Measurements from ENCODE around the gene VDAC1. TPM values are rescaled to one million over a fixed set of nuclear protein-coding genes. Genes with fewer than 3 reads are reported as not detected.

The VDAC1 gene
- total and polyA plus RNA-seq, 4 experiments from 2014 or later = 45.1 to 103 (median 73.3) TPM

- H3K27me3 Mint-ChIP-seq = no peaks in the 10 kb centered on the region
- H3K4me3 Mint-ChIP-seq = no peak overlapping the region
- POLR2A ChIA-PET (ENCODE audit: partially characterized antibody) = no interaction called here
- H3K36me3 Mint-ChIP-seq = no peaks in the 10 kb centered on the region
- Histone ChIP-seq H3K27me3 (ENCODE audit: insufficient read depth, low read length) (no peaks in the 10 kb centered on the region), H3K36me3 (ENCODE audit: insufficient read depth, low read length) (no peaks in the 10 kb centered on the region), H3K4me1 (ENCODE audit: insufficient read depth, low read length) (peaks cover 21% of the 10 kb centered on the region), H3K27ac (ENCODE audit: low read depth, low read length) (no peak overlapping the region), H3K9me3 (ENCODE audit: control insufficient read depth in 1 of 2, low read length in 2 of 2) (no peaks in the 10 kb centered on the region), H3K4me3 (ENCODE audit: low read length in 2 of 2) (no peak overlapping the region)
- H3K27ac Mint-ChIP-seq = peak overlapping the region in 3 of 7 donors; percentile 9 to 73 (median 59)
- H3K9me3 Mint-ChIP-seq = no peaks in the 10 kb centered on the region
- CTCF ChIA-PET (ENCODE audit: partially characterized antibody) = no interaction called here
- H3K4me1 Mint-ChIP-seq = peaks cover 11 to 34% (median 18%) of the 10 kb centered on the region in 4 donors
- intact Hi-C loops (cut with micrococcal nuclease) = no loop called here
- no peak for DNase-seq
Observed at GRCh38 chr5:133931546-133931945, 73.2 kb downstream of the VDAC1 start.

GRCh38 chr5:133930813-133931090 is 74.0 kb downstream of the VDAC1 start:
- POLR2A ChIA-PET (ENCODE audit: partially characterized antibody) = interaction anchor here (0.5 to 1.2 kb wide), 3 partner anchors 9 to 833 kb away, joined by 3 read pairs; no protein-coding TSS in a partner anchor
- no peaks in the 10 kb centered on the region for H3K9me3 Mint-ChIP-seq
- H3K27ac Mint-ChIP-seq = peak overlapping the region; percentile 70 to 96 (median 93)
- no peaks in the 10 kb centered on the region for H3K27me3 ChIP-seq (ENCODE audit: insufficient read depth, low read length)
- no peaks in the 10 kb centered on the region for H3K9me3 ChIP-seq (ENCODE audit: control insufficient read depth in 1 of 2, low read length in 2 of 2)
- intact Hi-C loops (cut with micrococcal nuclease) = no loop called here
- CTCF ChIA-PET (ENCODE audit: partially characterized antibody) = interaction anchor here (1.6 kb wide), 1 partner anchor 49 kb away, joined by 5 read pairs; no protein-coding TSS in a partner anchor
- peaks cover 21% of the 10 kb centered on the region for H3K4me1 ChIP-seq (ENCODE audit: insufficient read depth, low read length)
- peak overlapping the region; percentile 83 to 94 (median 89) for H3K4me3 Mint-ChIP-seq
- DNase-seq = no peak
- peaks cover 11 to 34% (median 18%) of the 10 kb centered on the region in 4 donors for H3K4me1 Mint-ChIP-seq
- peak overlapping the region; percentile 49 to 55 for H3K4me3 ChIP-seq (ENCODE audit: low read length in 2 of 2)
- H3K27me3 Mint-ChIP-seq = no peaks in the 10 kb centered on the region
- H3K27ac ChIP-seq (ENCODE audit: low read depth, low read length) = peak overlapping the region; percentile 50
- no peaks in the 10 kb centered on the region for H3K36me3 ChIP-seq (ENCODE audit: insufficient read depth, low read length)
- no peaks in the 10 kb centered on the region for H3K36me3 Mint-ChIP-seq

GRCh38 chr5:133930061-133930812 is 74.5 kb downstream of the VDAC1 start:
- ChIA-PET CTCF (ENCODE audit: partially characterized antibody) (interaction anchor here (1.6 kb wide), 1 partner anchor 50 kb away, joined by 5 read pairs; no protein-coding TSS in a partner anchor), POLR2A (ENCODE audit: partially characterized antibody) (interaction anchor here (0.5 to 1.2 kb wide), 2 partner anchors 8 to 834 kb away, joined by 3 read pairs; no protein-coding TSS in a partner anchor)
- Histone ChIP-seq H3K36me3 (ENCODE audit: insufficient read depth, low read length) (no peaks in the 10 kb centered on the region), H3K4me3 (ENCODE audit: low read length in 2 of 2) (peak overlapping the region; percentile 49 to 55), H3K9me3 (ENCODE audit: control insufficient read depth in 1 of 2, low read length in 2 of 2) (no peaks in the 10 kb centered on the region), H3K27ac (ENCODE audit: low read depth, low read length) (peak overlapping the region; percentile 50), H3K27me3 (ENCODE audit: insufficient read depth, low read length) (no peaks in the 10 kb centered on the region), H3K4me1 (ENCODE audit: insufficient read depth, low read length) (peaks cover 21% of the 10 kb centered on the region)
- peak; percentile 57 to 66 (median 63) for DNase-seq
- Mint-ChIP-seq H3K9me3 (no peaks in the 10 kb centered on the region), H3K36me3 (no peaks in the 10 kb centered on the region), H3K4me1 (peaks cover 11 to 34% (median 18%) of the 10 kb centered on the region in 4 donors), H3K4me3 (peak overlapping the region; percentile 83 to 94 (median 89)), H3K27ac (peak overlapping the region; percentile 70 to 96 (median 93)), H3K27me3 (peaks cover 0 to under 1% of the 10 kb centered on the region in 2 donors)
- intact Hi-C loops (cut with micrococcal nuclease) = no loop called here

- CTCF ChIA-PET (ENCODE audit: partially characterized antibody) = interaction anchor here (0.7 kb wide), 1 partner anchor 368 kb away, joined by 3 read pairs; no protein-coding TSS in a partner anchor
- peak overlapping the region in 2 of 8 donors; percentile 25 to 83 for H3K4me3 Mint-ChIP-seq
- no peak overlapping the region for H3K4me3 ChIP-seq (ENCODE audit: low read length in 2 of 2)
- H3K36me3 Mint-ChIP-seq = no peaks in the 10 kb centered on the region
- H3K27ac ChIP-seq (ENCODE audit: low read depth, low read length) = no peak overlapping the region
- no peaks in the 10 kb centered on the region for H3K9me3 ChIP-seq (ENCODE audit: control insufficient read depth in 1 of 2, low read length in 2 of 2)
- POLR2A ChIA-PET (ENCODE audit: partially characterized antibody) = no interaction called here
- intact Hi-C loops (cut with micrococcal nuclease) = no loop called here
- peaks cover 0 to 5% of the 10 kb centered on the region in 2 donors for H3K27me3 Mint-ChIP-seq
- H3K4me1 ChIP-seq (ENCODE audit: insufficient read depth, low read length) = peaks cover 21% of the 10 kb centered on the region
- no peaks in the 10 kb centered on the region for H3K36me3 ChIP-seq (ENCODE audit: insufficient read depth, low read length)
- peaks cover 11 to 34% (median 18%) of the 10 kb centered on the region in 4 donors for H3K4me1 Mint-ChIP-seq
- no peaks in the 10 kb centered on the region for H3K9me3 Mint-ChIP-seq
- H3K27me3 ChIP-seq (ENCODE audit: insufficient read depth, low read length) = no peaks in the 10 kb centered on the region
- peak overlapping the region; percentile 38 to 96 (median 74) for H3K27ac Mint-ChIP-seq
- no peak for DNase-seq
Observed at GRCh38 chr5:133928587-133929393, 76.0 kb downstream of the VDAC1 start.

GRCh38 chr5:133927300-133928180 is 77.2 kb downstream of the VDAC1 start:
- DNase-seq = no peak
- Histone ChIP-seq H3K9me3 (ENCODE audit: control insufficient read depth in 1 of 2, low read length in 2 of 2) (no peaks in the 10 kb centered on the region), H3K4me1 (ENCODE audit: insufficient read depth, low read length) (peaks cover 21% of the 10 kb centered on the region), H3K4me3 (ENCODE audit: low read length in 2 of 2) (no peak overlapping the region), H3K27me3 (ENCODE audit: insufficient read depth, low read length) (no peaks in the 10 kb centered on the region), H3K27ac (ENCODE audit: low read depth, low read length) (no peak overlapping the region), H3K36me3 (ENCODE audit: insufficient read depth, low read length) (no peaks in the 10 kb centered on the region)
- H3K27me3 Mint-ChIP-seq = peaks cover 0 to 5% of the 10 kb centered on the region in 2 donors
- H3K36me3 Mint-ChIP-seq = no peaks in the 10 kb centered on the region
- no peaks in the 10 kb centered on the region for H3K9me3 Mint-ChIP-seq
- no peak overlapping the region for H3K4me3 Mint-ChIP-seq
- POLR2A ChIA-PET (ENCODE audit: partially characterized antibody) = no interaction called here
- intact Hi-C loops (cut with micrococcal nuclease) = no loop called here
- H3K27ac Mint-ChIP-seq = peak overlapping the region in 2 of 7 donors; percentile 16 to 69
- CTCF ChIA-PET (ENCODE audit: partially characterized antibody) = interaction anchor here (0.7 kb wide), 1 partner anchor 367 kb away, joined by 3 read pairs; no protein-coding TSS in a partner anchor
- peaks cover 11 to 28% (median 18%) of the 10 kb centered on the region in 4 donors for H3K4me1 Mint-ChIP-seq

- Mint-ChIP-seq H3K9me3 (no peaks in the 10 kb centered on the region), H3K36me3 (no peaks in the 10 kb centered on the region), H3K4me3 (no peak overlapping the region), H3K4me1 (peaks cover 11 to 27% (median 18%) of the 10 kb centered on the region in 4 donors), H3K27me3 (peaks cover 0 to 5% of the 10 kb centered on the region in 2 donors), H3K27ac (peak overlapping the region in 2 of 7 donors; percentile 17 to 82)
- Histone ChIP-seq H3K27ac (ENCODE audit: low read depth, low read length) (no peak overlapping the region), H3K27me3 (ENCODE audit: insufficient read depth, low read length) (no peaks in the 10 kb centered on the region), H3K4me3 (ENCODE audit: low read length in 2 of 2) (no peak overlapping the region), H3K9me3 (ENCODE audit: control insufficient read depth in 1 of 2, low read length in 2 of 2) (no peaks in the 10 kb centered on the region), H3K36me3 (ENCODE audit: insufficient read depth, low read length) (no peaks in the 10 kb centered on the region), H3K4me1 (ENCODE audit: insufficient read depth, low read length) (peaks cover 21% of the 10 kb centered on the region)
- POLR2A ChIA-PET (ENCODE audit: partially characterized antibody) = no interaction called here
- intact Hi-C loops (cut with micrococcal nuclease) = no loop called here
- no peak for DNase-seq
- CTCF ChIA-PET (ENCODE audit: partially characterized antibody) = no interaction called here
Observed at GRCh38 chr5:133926489-133927299, 78.1 kb downstream of the VDAC1 start.

Data from CD4-positive, alpha-beta memory T cell (primary cell).